ENCODE measurements around the gene OR51S1. TPM values are rescaled to one million over a fixed set of nuclear protein-coding genes. Genes with fewer than 3 reads are reported as not detected.

Gene OR51S1, protein sequence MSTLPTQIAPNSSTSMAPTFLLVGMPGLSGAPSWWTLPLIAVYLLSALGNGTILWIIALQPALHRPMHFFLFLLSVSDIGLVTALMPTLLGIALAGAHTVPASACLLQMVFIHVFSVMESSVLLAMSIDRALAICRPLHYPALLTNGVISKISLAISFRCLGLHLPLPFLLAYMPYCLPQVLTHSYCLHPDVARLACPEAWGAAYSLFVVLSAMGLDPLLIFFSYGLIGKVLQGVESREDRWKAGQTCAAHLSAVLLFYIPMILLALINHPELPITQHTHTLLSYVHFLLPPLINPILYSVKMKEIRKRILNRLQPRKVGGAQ
- total RNA-seq (not detected), polyA plus RNA-seq (not detected)

DNA sequence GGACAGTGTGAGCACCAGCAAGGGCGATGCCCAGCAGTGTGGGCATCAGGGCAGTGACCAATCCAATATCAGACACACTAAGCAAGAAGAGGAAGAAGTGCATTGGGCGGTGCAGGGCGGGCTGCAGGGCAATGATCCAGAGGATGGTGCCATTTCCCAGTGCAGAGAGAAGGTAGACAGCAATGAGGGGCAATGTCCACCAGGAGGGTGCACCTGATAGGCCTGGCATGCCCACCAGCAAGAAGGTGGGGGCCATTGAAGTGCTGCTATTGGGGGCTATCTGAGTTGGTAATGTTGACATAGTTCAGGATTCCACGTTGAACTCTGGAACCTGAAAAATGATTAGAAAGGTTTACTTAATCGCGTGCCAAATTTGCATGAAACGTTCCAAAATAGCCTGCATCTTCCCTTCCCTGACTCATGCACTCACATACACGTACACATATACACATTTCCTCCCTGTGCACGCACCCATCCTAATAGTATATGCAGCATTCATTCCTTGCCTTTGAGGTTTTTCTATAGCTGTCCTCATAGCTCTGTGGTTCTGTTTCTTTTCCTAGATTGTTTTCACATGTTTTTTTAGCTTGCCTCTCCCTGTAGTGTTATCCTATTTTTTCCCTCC, at the start of gene OR51S1:
Gene OR51S1 (minus strand): TSS at position 301 of the 625 bp plus-strand sequence. CDS start 0 bp downstream, at position 301.
- H3K4me1 ChIP-seq = no peaks in the 10 kb centered on the region
- intact Hi-C loops (cut with DNase I) = no loop called here
- TF ChIP-seq POLR2AphosphoS5 (IDR thresholded peaks at IDR 0.05) (no peak), POLR2A (IDR thresholded peaks at IDR 0.05) (no peak), EP300 (IDR thresholded peaks at IDR 0.05) (no peak)
- no peaks in the 10 kb centered on the region for H3K27me3 ChIP-seq
- 62 to 82% methylated on average over 9 of the region's 9 CpGs for WGBS, 2 donors
- no peaks in the 10 kb centered on the region for H3K9me3 ChIP-seq
- no peaks in the 10 kb centered on the region for H3K36me3 ChIP-seq
- no peak for DNase-seq
- H3K27ac ChIP-seq = no peak within 1 kb of the TSS
- H3K4me3 ChIP-seq = no peak within 1 kb of the TSS

DNA sequence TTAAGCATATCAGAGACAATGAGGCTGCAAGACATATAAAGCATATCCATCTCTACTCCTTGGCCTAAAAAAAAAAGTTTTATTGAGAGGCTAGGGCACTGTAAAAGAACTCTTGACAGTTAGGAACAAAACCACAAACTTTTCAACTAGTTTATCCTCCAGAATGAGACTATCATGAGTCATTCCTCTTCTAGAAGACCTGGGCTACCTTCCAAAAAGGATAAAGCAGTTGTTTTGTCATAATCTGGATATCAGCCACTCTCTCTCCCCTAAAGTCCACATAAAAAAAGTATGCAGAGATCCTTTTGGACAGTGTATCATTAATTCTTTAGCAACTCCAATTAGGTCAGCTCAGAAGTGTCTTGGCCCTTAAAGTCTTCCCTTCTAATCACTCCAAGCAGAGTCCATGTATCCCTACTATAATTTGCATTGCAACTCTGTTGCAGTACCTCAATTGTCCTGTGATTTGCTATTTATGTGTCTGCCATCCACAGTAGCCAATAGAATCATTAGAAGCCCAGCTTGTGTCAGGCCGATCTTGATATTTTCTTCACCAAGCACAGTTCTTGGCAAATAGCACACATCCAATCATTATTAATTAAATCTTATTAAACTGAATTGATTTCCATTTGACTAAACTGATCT, 43.1 kb upstream of the OR51S1 start:
- TF ChIP-seq POLR2A (IDR thresholded peaks at IDR 0.05) (no peak), EP300 (IDR thresholded peaks at IDR 0.05) (no peak), POLR2AphosphoS5 (IDR thresholded peaks at IDR 0.05) (no peak)
- TF ChIP-seq, protein P1, sequence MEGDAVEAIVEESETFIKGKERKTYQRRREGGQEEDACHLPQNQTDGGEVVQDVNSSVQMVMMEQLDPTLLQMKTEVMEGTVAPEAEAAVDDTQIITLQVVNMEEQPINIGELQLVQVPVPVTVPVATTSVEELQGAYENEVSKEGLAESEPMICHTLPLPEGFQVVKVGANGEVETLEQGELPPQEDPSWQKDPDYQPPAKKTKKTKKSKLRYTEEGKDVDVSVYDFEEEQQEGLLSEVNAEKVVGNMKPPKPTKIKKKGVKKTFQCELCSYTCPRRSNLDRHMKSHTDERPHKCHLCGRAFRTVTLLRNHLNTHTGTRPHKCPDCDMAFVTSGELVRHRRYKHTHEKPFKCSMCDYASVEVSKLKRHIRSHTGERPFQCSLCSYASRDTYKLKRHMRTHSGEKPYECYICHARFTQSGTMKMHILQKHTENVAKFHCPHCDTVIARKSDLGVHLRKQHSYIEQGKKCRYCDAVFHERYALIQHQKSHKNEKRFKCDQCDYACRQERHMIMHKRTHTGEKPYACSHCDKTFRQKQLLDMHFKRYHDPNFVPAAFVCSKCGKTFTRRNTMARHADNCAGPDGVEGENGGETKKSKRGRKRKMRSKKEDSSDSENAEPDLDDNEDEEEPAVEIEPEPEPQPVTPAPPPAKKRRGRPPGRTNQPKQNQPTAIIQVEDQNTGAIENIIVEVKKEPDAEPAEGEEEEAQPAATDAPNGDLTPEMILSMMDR (IDR thresholded peaks at IDR 0.05) = no peak
- 90 to 98% methylated on average over 1 of the region's 1 CpG for WGBS, 2 donors
- H3K27me3 ChIP-seq = no peaks in the 10 kb centered on the region

DNA sequence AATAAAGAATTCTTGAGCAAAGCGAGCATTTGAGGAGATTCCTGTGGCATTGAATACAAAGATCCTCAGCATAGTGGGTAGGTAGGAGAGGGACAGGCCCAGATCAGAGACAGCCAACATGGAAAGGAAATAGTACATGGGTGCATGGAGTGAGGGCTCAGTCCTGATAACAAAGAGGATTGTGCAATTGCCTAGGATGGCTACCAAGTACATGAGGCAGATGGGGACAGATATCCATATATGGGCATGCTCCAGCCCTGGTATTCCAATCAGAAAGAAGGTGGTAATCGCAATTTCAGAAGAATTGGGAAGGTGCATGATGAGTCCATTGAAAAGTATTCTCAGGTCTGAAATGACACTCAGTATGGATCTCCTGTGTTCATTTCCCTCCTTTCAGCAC, 41.3 kb upstream of the OR51S1 start:
- 91 to 96% methylated on average over 2 of the region's 2 CpGs for WGBS, 2 donors
- TF ChIP-seq POLR2A (IDR thresholded peaks at IDR 0.05) (no peak), POLR2AphosphoS5 (IDR thresholded peaks at IDR 0.05) (no peak), EP300 (IDR thresholded peaks at IDR 0.05) (no peak)
- TF ChIP-seq, protein P1 (IDR thresholded peaks at IDR 0.05) = no peak
- no peaks in the 10 kb centered on the region for H3K9me3 ChIP-seq
- H3K27me3 ChIP-seq = no peaks in the 10 kb centered on the region
- H3K27ac ChIP-seq = no peak overlapping the region
- no peak for DNase-seq
- intact Hi-C loops (cut with DNase I) = no loop called here
- no peak overlapping the region for H3K4me3 ChIP-seq
- no peaks in the 10 kb centered on the region for H3K36me3 ChIP-seq
- no peaks in the 10 kb centered on the region for H3K4me1 ChIP-seq

More for the DNA sequence above, 43.1 kb upstream of the OR51S1 start:
- no peak for DNase-seq
- H3K9me3 ChIP-seq = no peaks in the 10 kb centered on the region
- intact Hi-C loops (cut with DNase I) = no loop called here
- no peak overlapping the region for H3K27ac ChIP-seq
- no peaks in the 10 kb centered on the region for H3K4me1 ChIP-seq
- H3K4me3 ChIP-seq = no peak overlapping the region
- no peaks in the 10 kb centered on the region for H3K36me3 ChIP-seq

DNA sequence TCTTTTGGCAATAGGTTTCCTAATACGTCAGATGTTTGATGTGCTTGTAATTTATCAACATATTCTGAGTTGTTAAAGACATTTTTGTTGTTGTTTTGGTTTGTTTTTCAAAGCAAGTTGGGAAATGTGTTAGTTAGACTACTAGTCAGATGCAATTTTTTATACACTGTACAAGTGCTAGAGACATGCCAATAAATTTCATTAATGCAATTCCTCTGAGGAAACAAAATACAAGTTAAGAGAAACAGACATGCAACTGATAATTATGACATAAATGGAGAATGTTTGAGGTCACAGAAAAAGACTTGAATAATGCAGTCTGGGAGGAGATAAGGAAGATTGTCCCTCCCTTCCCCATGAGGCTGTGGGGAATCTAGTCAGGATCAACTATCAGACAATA, 38.6 kb upstream of the OR51S1 start:
- TF ChIP-seq POLR2AphosphoS5 (IDR thresholded peaks at IDR 0.05) = no peak
- TF ChIP-seq, protein P1 (IDR thresholded peaks at IDR 0.05) = no peak
- no peak for TF ChIP-seq POLR2A (IDR thresholded peaks at IDR 0.05)
- no peak for TF ChIP-seq EP300 (IDR thresholded peaks at IDR 0.05)
- Histone ChIP-seq H3K9me3 (no peaks in the 10 kb centered on the region), H3K27me3 (no peaks in the 10 kb centered on the region), H3K27ac (no peak overlapping the region), H3K4me3 (no peak overlapping the region), H3K4me1 (no peaks in the 10 kb centered on the region), H3K36me3 (no peaks in the 10 kb centered on the region)
- intact Hi-C loops (cut with DNase I) = no loop called here
- no peak for DNase-seq
- 0 to 1% methylated on average over 1 of the region's 1 CpG for whole genome bisulfite sequencing, 2 donors

GRCh38 chr11:4886186-4886585, 37.2 kb upstream of the OR51S1 start:
- intact Hi-C loops (cut with DNase I) = no loop called here
- no peak overlapping the region for H3K4me3 ChIP-seq
- no peaks in the 10 kb centered on the region for H3K27me3 ChIP-seq
- H3K4me1 ChIP-seq = no peaks in the 10 kb centered on the region
- no peak overlapping the region for H3K27ac ChIP-seq
- WGBS, 2 donors = 6 to 21% methylated on average over 3 of the region's 3 CpGs
- no peaks in the 10 kb centered on the region for H3K9me3 ChIP-seq
- no peaks in the 10 kb centered on the region for H3K36me3 ChIP-seq
- DNase-seq = no peak
- TF ChIP-seq POLR2AphosphoS5 (IDR thresholded peaks at IDR 0.05) (no peak), POLR2A (IDR thresholded peaks at IDR 0.05) (no peak), EP300 (IDR thresholded peaks at IDR 0.05) (no peak)
- TF ChIP-seq, protein P1 (IDR thresholded peaks at IDR 0.05) = no peak

Measured in sigmoid colon (tissue), 7 donors.